Thyroid gland (tissue), 4 donors: ENCODE data around the gene LRRC8A. TPM values are rescaled to one million over a fixed set of nuclear protein-coding genes. Genes with fewer than 3 reads are reported as not detected.

Experiments
- DNase-seq, 2 donors: peaks; one replicate each; pipeline ENCODE4 v3.0.0-alpha.2; 2019
- H3K27ac ChIP-seq, 3 donors: fragments of 200-600 bp; sonication (generic); 1 replicate in 2 of 3; 2 replicates in 1 of 3; pipeline ENCODE4 v1.5.1; 2016 to 2019; ENCODE audit warnings: mild to moderate bottlenecking in 1 of 3, moderate library complexity in 1 of 3
- H3K27me3 ChIP-seq: fragments of 200-600 bp; sonication (generic); one replicate; pipeline ENCODE4 v1.5.1; 2019
- H3K36me3 ChIP-seq, 2 donors: fragments of 200-600 bp; sonication (generic); one replicate each; pipeline ENCODE4 v1.5.1; 2016 to 2019
- H3K4me1 ChIP-seq, 2 donors: fragments of 200-600 bp; sonication (generic); one replicate each; pipeline ENCODE4 v1.5.1; 2017 to 2019
- H3K4me3 ChIP-seq, 3 donors: fragments of 200-600 bp; sonication (generic); replicated peaks in 1 of 3; 1 replicate in 2 of 3; 2 replicates in 1 of 3; pipeline ENCODE4 v1.5.1; 2016; ENCODE audit warnings: mild to moderate bottlenecking in 1 of 3
- H3K9me3 ChIP-seq: fragments of 200-600 bp; sonication (generic); one replicate; pipeline ENCODE4 v1.5.1; 2017
- POLR2A ChIP-seq, 2 donors: fragments of 450-650 bp; IDR thresholded peaks; one replicate each; pipeline ENCODE4 v1.6.1; 2017; ENCODE audit warnings: antibody characterized with exemption in 2 of 2, mild to moderate bottlenecking in 2 of 2, moderate library complexity in 1 of 2
- whole genome bisulfite sequencing, 2 donors: methylation state at CpG; one replicate each; pipeline ENCODE4 v1.1.5; 2017; 5-methylcytosine and 5-hydroxymethylcytosine counted together
- intact Hi-C: fragments of 100-400 bp; cut with DNase I; formaldehyde crosslinking; loops from one replicate; pipeline ENCODE4 v1.15.1; 2023
- total RNA-seq, 4 donors: library from RNA; depleted of rRNA; stranded (reverse); fragments of >200 nt; gene quantifications; one replicate each; pipeline ENCODE4 v1.2.3, GENCODE V29; 2016
- TF ChIP-seq, protein P1 (sequence below), 6 experiments: fragments of 200-600 bp in 3 of 6; fragments of 450-650 bp in 3 of 6; sonication (generic) in 3 of 6; IDR thresholded peaks; one replicate each; pipeline ENCODE4 v1.5.1; 2016 to 2019; ENCODE audit warnings: antibody characterized with exemption in 6 of 6, mild to moderate bottlenecking in 2 of 6, inconsistent platforms in 1 of 6, moderate library complexity in 1 of 6

The LRRC8A gene
- total RNA-seq, 4 donors from 2014 or later: 56.3 to 65.6 (median 61.5) TPM

DNA sequence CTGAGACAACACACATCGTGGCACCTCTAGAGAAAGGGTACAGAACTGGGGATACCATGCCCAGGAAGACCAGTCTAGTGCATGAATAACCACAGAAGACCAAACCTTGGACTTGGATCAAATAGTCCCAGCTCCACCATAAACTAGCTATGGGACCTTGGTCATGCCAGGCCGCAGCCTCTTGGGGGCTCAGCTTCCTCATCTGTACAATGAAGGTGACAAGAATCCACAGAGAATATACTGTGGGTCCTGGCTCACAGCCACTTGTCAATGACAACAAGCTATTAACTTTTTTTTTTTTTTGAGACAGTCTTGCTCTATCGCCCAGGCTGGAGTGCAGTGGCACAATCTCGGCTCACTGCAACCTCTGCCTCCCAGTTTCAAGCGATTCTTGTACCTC lies 4.1 kb upstream of the LRRC8A start:
- TF ChIP-seq, protein P1, sequence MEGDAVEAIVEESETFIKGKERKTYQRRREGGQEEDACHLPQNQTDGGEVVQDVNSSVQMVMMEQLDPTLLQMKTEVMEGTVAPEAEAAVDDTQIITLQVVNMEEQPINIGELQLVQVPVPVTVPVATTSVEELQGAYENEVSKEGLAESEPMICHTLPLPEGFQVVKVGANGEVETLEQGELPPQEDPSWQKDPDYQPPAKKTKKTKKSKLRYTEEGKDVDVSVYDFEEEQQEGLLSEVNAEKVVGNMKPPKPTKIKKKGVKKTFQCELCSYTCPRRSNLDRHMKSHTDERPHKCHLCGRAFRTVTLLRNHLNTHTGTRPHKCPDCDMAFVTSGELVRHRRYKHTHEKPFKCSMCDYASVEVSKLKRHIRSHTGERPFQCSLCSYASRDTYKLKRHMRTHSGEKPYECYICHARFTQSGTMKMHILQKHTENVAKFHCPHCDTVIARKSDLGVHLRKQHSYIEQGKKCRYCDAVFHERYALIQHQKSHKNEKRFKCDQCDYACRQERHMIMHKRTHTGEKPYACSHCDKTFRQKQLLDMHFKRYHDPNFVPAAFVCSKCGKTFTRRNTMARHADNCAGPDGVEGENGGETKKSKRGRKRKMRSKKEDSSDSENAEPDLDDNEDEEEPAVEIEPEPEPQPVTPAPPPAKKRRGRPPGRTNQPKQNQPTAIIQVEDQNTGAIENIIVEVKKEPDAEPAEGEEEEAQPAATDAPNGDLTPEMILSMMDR (IDR thresholded peaks at IDR 0.05): no peak
- TF ChIP-seq POLR2A (IDR thresholded peaks at IDR 0.05): no peak
- DNase-seq: peak in 1 of 2 donors; percentile 41
- 54 to 59% methylated on average over 5 of the region's 5 CpGs for WGBS, 2 donors
- Histone ChIP-seq H3K27ac (peak overlapping the region in 2 of 3 donors; percentile 23 to 31), H3K27me3 (no peaks in the 10 kb centered on the region), H3K36me3 (no peaks in the 10 kb centered on the region), H3K4me3 (no peak overlapping the region), H3K9me3 (no peaks in the 10 kb centered on the region), H3K4me1 (peaks cover 10 to 24% of the 10 kb centered on the region in 2 donors)
- intact Hi-C loops: no loop called here

- intact Hi-C loops: loop anchor here (5.0 kb wide), 1 partner anchor 39 kb away; the partner anchor contains the start of gene PHYHD1
- 2% methylated on average over 13 to 14 of the region's 19 CpGs for WGBS, 2 donors
- DNase-seq: no peak
Observed at GRCh38 chr9:128882677-128883603, 1.0 kb downstream of the LRRC8A start.

DNA sequence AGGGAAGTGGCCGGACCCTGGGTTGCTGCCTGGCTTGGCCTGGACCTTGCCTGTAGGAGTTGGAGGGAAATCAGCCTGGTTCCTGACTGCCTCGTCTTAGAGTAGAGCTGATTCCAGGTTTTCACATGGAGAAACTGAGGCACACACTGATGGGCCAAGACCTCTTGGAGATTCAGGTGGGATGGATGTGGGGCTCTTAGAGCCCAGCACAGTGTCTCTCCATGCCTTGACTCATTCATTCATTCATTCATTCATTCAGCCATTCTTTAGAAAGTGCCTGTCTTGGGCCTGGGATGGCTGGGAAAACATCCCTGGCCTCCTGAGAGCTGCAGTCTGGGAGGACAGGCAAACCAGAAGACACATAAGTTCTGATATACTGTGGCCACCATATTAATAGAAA lies 2.2 kb downstream of the LRRC8A start:
- intact Hi-C loops: loop anchor here (5.0 kb wide), 1 partner anchor 38 kb away; the partner anchor contains the start of gene PHYHD1
- H3K9me3 ChIP-seq: no peaks in the 10 kb centered on the region

More at GRCh38 chr9:128882677-128883603, 1.0 kb downstream of the LRRC8A start:
- Histone ChIP-seq H3K27ac (peak overlapping the region; percentile 93 to 99 (median 95)), H3K4me1 (peaks cover 19 to 43% of the 10 kb centered on the region in 2 donors), H3K36me3 (peaks cover 0 to 6% of the 10 kb centered on the region in 2 donors), H3K4me3 (peak overlapping the region; percentile 25 to 83 (median 59)), H3K9me3 (no peaks in the 10 kb centered on the region), H3K27me3 (no peaks in the 10 kb centered on the region)
- TF ChIP-seq, protein P1 (IDR thresholded peaks at IDR 0.05): no peak
- no peak for TF ChIP-seq POLR2A (IDR thresholded peaks at IDR 0.05)

DNA sequence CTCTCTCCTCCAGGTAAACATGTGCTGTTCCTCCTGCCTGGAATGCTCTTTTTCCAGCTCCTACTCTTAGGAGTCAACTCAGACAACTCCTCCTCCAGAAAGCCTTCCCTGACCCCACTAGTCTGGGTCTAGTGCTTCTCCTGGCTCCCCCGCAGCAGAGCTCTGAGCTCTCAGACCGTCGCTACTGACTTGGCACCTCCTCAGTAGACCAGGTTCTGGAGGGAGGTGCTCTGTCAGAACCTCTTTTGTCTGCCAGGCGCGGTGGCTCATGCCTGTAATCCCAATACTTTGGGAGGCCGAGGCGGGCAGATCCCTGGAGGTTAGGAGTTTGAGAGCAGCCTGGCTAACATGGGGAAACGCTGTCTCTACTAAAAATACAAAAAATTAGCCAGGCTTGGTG lies 3.4 kb downstream of the LRRC8A start:
- Histone ChIP-seq H3K36me3 (peaks cover 0 to 15% of the 10 kb centered on the region in 2 donors), H3K4me3 (no peak overlapping the region), H3K27me3 (no peaks in the 10 kb centered on the region), H3K4me1 (peaks cover 16 to 39% of the 10 kb centered on the region in 2 donors), H3K9me3 (no peaks in the 10 kb centered on the region), H3K27ac (no peak overlapping the region)
- TF ChIP-seq, protein P1 (IDR thresholded peaks at IDR 0.05): no peak
- no peak for TF ChIP-seq POLR2A (IDR thresholded peaks at IDR 0.05)
- no peak for DNase-seq
- intact Hi-C loops: no loop called here
- 93 to 95% methylated on average over 8 of the region's 8 CpGs for WGBS, 2 donors

More for the DNA sequence above, 2.2 kb downstream of the LRRC8A start:
- no peak for TF ChIP-seq POLR2A (IDR thresholded peaks at IDR 0.05)
- TF ChIP-seq, protein P1 (IDR thresholded peaks at IDR 0.05): no peak
- WGBS, 2 donors: 67 to 81% methylated on average over 2 of the region's 2 CpGs
- no peak for DNase-seq
- Histone ChIP-seq H3K27me3 (no peaks in the 10 kb centered on the region), H3K36me3 (peaks cover 0 to 11% of the 10 kb centered on the region in 2 donors), H3K4me3 (no peak overlapping the region), H3K4me1 (peaks cover 16 to 41% of the 10 kb centered on the region in 2 donors), H3K27ac (peak overlapping the region in 1 of 3 donors; percentile 13)

DNA sequence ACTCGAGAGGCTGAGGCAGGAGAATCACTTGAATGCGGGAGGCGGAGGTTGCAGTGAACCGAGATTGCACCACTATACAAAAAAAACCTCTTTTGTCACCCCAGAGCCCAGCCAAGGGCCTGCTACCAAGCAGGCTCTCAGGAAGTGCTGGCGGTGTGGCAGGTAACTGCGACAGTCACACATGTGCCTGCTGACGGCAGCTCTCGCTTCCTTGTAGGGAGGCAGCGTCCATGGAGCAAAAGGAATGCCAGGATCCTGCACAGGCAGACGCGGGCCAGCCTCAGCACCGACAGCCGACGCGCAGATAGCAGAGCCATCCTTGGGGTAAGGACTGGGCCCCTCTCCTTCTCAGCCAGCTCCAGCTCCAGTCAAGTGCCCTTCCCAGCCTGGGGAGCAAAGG lies 3.9 kb downstream of the LRRC8A start:
- Histone ChIP-seq H3K9me3 (no peaks in the 10 kb centered on the region), H3K27ac (no peak overlapping the region), H3K27me3 (no peaks in the 10 kb centered on the region), H3K4me3 (no peak overlapping the region), H3K36me3 (peaks cover 0 to 15% of the 10 kb centered on the region in 2 donors), H3K4me1 (peaks cover 13 to 35% of the 10 kb centered on the region in 2 donors)
- TF ChIP-seq, protein P1 (IDR thresholded peaks at IDR 0.05): no peak
- no peak for TF ChIP-seq POLR2A (IDR thresholded peaks at IDR 0.05)
- intact Hi-C loops: no loop called here
- no peak for DNase-seq
- 80 to 90% methylated on average over 7 to 15 of the region's 15 CpGs for WGBS, 2 donors
